Spleen (tissue), 11 donors: Measurements from ENCODE around the gene SLC12A3. TPM values are rescaled to one million over a fixed set of nuclear protein-coding genes. Genes with fewer than 3 reads are reported as not detected.

Experiments used
- DNase-seq: peaks from one replicate; pipeline ENCODE4 v3.0.0-alpha.2; 2020
- H3K27ac ChIP-seq, 8 donors: fragments of 200-600 bp; sonication (generic) in 7 of 8; 1 replicate in 4 of 8; 2 replicates in 4 of 8; pipeline versions ENCODE4 v1.5.0 to v1.8.0; 2016 to 2021; ENCODE audit warnings: inconsistent platforms in 4 of 8, mild to moderate bottlenecking in 4 of 8, moderate library complexity in 1 of 8
- H3K27me3 ChIP-seq, 7 donors: fragments of 200-600 bp; sonication (generic) in 6 of 7; replicated peaks in 1 of 7; 1 replicate in 4 of 7; 2 replicates in 3 of 7; pipeline versions ENCODE4 v1.5.0 to v1.8.0; 2016 to 2021; ENCODE audit warnings: inconsistent platforms in 3 of 7, mild to moderate bottlenecking in 1 of 7
- H3K36me3 ChIP-seq, 6 donors: fragments of 200-600 bp; sonication (generic) in 5 of 6; 1 replicate in 4 of 6; 2 replicates in 2 of 6; pipeline versions ENCODE4 v1.5.0 to v1.8.0; 2016 to 2021; ENCODE audit warnings: inconsistent platforms in 2 of 6
- H3K4me1 ChIP-seq, 6 donors: fragments of 200-600 bp; sonication (generic) in 5 of 6; 1 replicate in 3 of 6; 2 replicates in 3 of 6; pipeline versions ENCODE4 v1.5.0 to v1.8.0; 2016 to 2021; ENCODE audit warnings: inconsistent platforms in 3 of 6
- H3K4me3 ChIP-seq, 8 donors: fragments of 200-600 bp; sonication (generic) in 7 of 8; 1 replicate in 4 of 8; 2 replicates in 4 of 8; pipeline versions ENCODE4 v1.5.0 to v1.8.0; 2016 to 2021; ENCODE audit warnings: inconsistent platforms in 4 of 8, mild to moderate bottlenecking in 4 of 8, moderate library complexity in 2 of 8
- H3K9me3 ChIP-seq, 8 donors: fragments of 200-600 bp; sonication (generic) in 7 of 8; 1 replicate in 4 of 8; 2 replicates in 4 of 8; pipeline versions ENCODE4 v1.5.0 to v1.8.0; 2016 to 2021; ENCODE audit warnings: inconsistent platforms in 4 of 8
- CTCF ChIP-seq, 11 experiments: fragments of 200-600 bp in 7 of 11; fragments of 450-650 bp in 4 of 11; sonication (generic) in 4 of 11; IDR thresholded peaks in 8 of 11; conservative IDR thresholded peaks in 3 of 11; 1 replicate in 7 of 11; 2 replicates in 4 of 11; pipeline versions ENCODE4 v1.4.0 to v1.8.0; 2016 to 2021; ENCODE audit warnings: antibody characterized with exemption in 11 of 11, inconsistent platforms in 4 of 11, mild to moderate bottlenecking in 1 of 11
- POLR2A ChIP-seq, 3 donors: fragments of 450-650 bp; IDR thresholded peaks; one replicate each; pipeline ENCODE4 v1.5.1; 2017; ENCODE audit warnings: antibody characterized with exemption in 3 of 3, mild to moderate bottlenecking in 1 of 3
- POLR2AphosphoS5 ChIP-seq, 3 donors: sonication (generic); formaldehyde crosslinking; IDR thresholded peaks; one replicate each; pipeline ENCODE4 v1.5.1; 2017; ENCODE audit warnings: antibody characterized with exemption in 3 of 3
- WGBS, 5 donors: extraction: QIAGEN DNeasy Blood & Tissue Kit in 3 of 5; methylation state at CpG; one replicate each; pipeline versions ENCODE4 v1.1.5 to v1.1.7; 2013 to 2018; 5-methylcytosine and 5-hydroxymethylcytosine counted together
- intact Hi-C: fragments of 100-400 bp; cut with DNase I; formaldehyde crosslinking; loops from one replicate; pipeline ENCODE4 v1.15.0; 2023; ENCODE audit warnings: low total_unique reads
- polyA plus RNA-seq, 3 donors: library from polyadenylated mRNA; stranded (reverse); fragments of 200-250 nt; gene quantifications; one replicate each; pipeline ENCODE4 v1.2.1, GENCODE V29; 2013
- total RNA-seq, 7 donors: library from RNA; depleted of rRNA in 3 of 7; stranded (reverse); fragments of >200 nt in 3 of 7; fragmentation: NEBNext Ultra II Directional in 4 of 7; extraction: Animal tissue kit (Norgen Biotek cat#: 25700) in 4 of 7; gene quantifications; one replicate each; pipeline versions ENCODE4 v1.1.0 to v1.2.1, GENCODE V29; 2016 to 2021
- donor health status: healthy with polysubstance abuse.
- donor health status: DM: no; HTN: no; CAD: no; lungs with moderate emphysema.
- donor health status: DM: no; HTN: no; CAD: no.
- donor health status: Bipolar disorder and iron deficiency.
- donor health status: healthy.
- donor health status: DM: no; HTN: no; CAD: no.
- donor health status: DM: yes; HTN: yes; CAD: no.

Gene SLC12A3
- total and polyA plus RNA-seq, 10 donors, result 0.42 to 2.6 (median 1.1) TPM

GRCh38 chr16:56825826-56826225, 39.2 kb upstream of the SLC12A3 start:
- intact Hi-C loops, result no loop called here
- Histone ChIP-seq H3K27ac (no peak overlapping the region), H3K27me3 (no peaks in the 10 kb centered on the region), H3K4me1 (no peaks in the 10 kb centered on the region), H3K4me3 (no peak overlapping the region), H3K36me3 (peaks cover 0 to 97% (median 64%) of the 10 kb centered on the region in 6 donors), H3K9me3 (no peaks in the 10 kb centered on the region)
- DNase-seq, result no peak
- TF ChIP-seq CTCF (IDR thresholded peaks at IDR 0.05 in 8 of 11, conservative IDR thresholded peaks at IDR 0.05 in 3 of 11) (no peak), POLR2A (IDR thresholded peaks at IDR 0.05) (no peak), POLR2AphosphoS5 (IDR thresholded peaks at IDR 0.05) (no peak)

GRCh38 chr16:56828647-56829046, 36.4 kb upstream of the SLC12A3 start:
- H3K36me3 ChIP-seq, result peaks cover 3 to 97% (median 67%) of the 10 kb centered on the region in 6 donors
- intact Hi-C loops, result no loop called here
- H3K27ac ChIP-seq, result no peak overlapping the region
- DNase-seq, result no peak
- no peaks in the 10 kb centered on the region for H3K27me3 ChIP-seq
- WGBS, 5 donors, result 95 to 100% (median 97%) methylated on average over 1 of the region's 1 CpG
- no peak overlapping the region for H3K4me3 ChIP-seq
- TF ChIP-seq POLR2AphosphoS5 (IDR thresholded peaks at IDR 0.05) (no peak), POLR2A (IDR thresholded peaks at IDR 0.05) (no peak), CTCF (IDR thresholded peaks at IDR 0.05 in 8 of 11, conservative IDR thresholded peaks at IDR 0.05 in 3 of 11) (no peak)
- H3K9me3 ChIP-seq, result no peaks in the 10 kb centered on the region
- no peaks in the 10 kb centered on the region for H3K4me1 ChIP-seq

- DNase-seq, result no peak
- intact Hi-C loops, result no loop called here
- WGBS, 5 donors, result 41 to 93% (median 78%) methylated on average over 2 of the region's 2 CpGs
- no peak for TF ChIP-seq POLR2A (IDR thresholded peaks at IDR 0.05)
- TF ChIP-seq POLR2AphosphoS5 (IDR thresholded peaks at IDR 0.05), result no peak
- no peak for TF ChIP-seq CTCF (IDR thresholded peaks at IDR 0.05 in 8 of 11, conservative IDR thresholded peaks at IDR 0.05 in 3 of 11)
- H3K4me1 ChIP-seq, result no peaks in the 10 kb centered on the region
- peaks cover 3 to 97% (median 63%) of the 10 kb centered on the region in 6 donors for H3K36me3 ChIP-seq
- no peak overlapping the region for H3K4me3 ChIP-seq
- no peaks in the 10 kb centered on the region for H3K27me3 ChIP-seq
- H3K9me3 ChIP-seq, result no peaks in the 10 kb centered on the region
- H3K27ac ChIP-seq, result no peak overlapping the region
These were observed 34.3 kb upstream of the SLC12A3 start for GRCh38 chr16:56830669-56831068.

- Histone ChIP-seq H3K4me3 (no peak overlapping the region), H3K36me3 (peaks cover 3 to 97% (median 75%) of the 10 kb centered on the region in 6 donors), H3K4me1 (no peaks in the 10 kb centered on the region), H3K27me3 (no peaks in the 10 kb centered on the region), H3K9me3 (no peaks in the 10 kb centered on the region), H3K27ac (no peak overlapping the region)
- no peak for TF ChIP-seq CTCF (IDR thresholded peaks at IDR 0.05 in 8 of 11, conservative IDR thresholded peaks at IDR 0.05 in 3 of 11)
- no peak for TF ChIP-seq POLR2AphosphoS5 (IDR thresholded peaks at IDR 0.05)
- TF ChIP-seq POLR2A (IDR thresholded peaks at IDR 0.05), result no peak
- DNase-seq, result no peak
- intact Hi-C loops, result no loop called here
These were observed 32.2 kb upstream of the SLC12A3 start for GRCh38 chr16:56832768-56833167.
